ENCODE results near the gene ZNF605.
A peak's percentile ranks its signal among the peaks of the same experiment; 100 is the strongest.
"Not testable (repeated sequence)": the region's sequence is repeated elsewhere in the genome, so short reads cannot be mapped to it uniquely, and the experiment has no call there.

ZNF605 gene

GRCh38 chr12:132967736-132968135 lies 11.6 kb upstream of the ZNF605 start:
- no peak overlapping the region for H3K4me3 ChIP-seq (replicated peaks; ENCODE audit: low read depth, low read length)
- no peak for TF ChIP-seq CTCF (IDR thresholded peaks at IDR 0.05; ENCODE audit: insufficient read depth, low read length, poor library complexity, severe bottlenecking)
- H3K36me3 ChIP-seq (ENCODE audit: control insufficient read depth, insufficient read depth, low read length): no peaks in the 10 kb centered on the region
- DNase-seq (ENCODE audit: extremely low read depth, insufficient read length): no peak
- no peaks in the 10 kb centered on the region for H3K27me3 ChIP-seq (replicated peaks; ENCODE audit: control insufficient read depth, insufficient read depth, low read length)

GRCh38 chr12:132966676-132967415 lies 10.7 kb upstream of the ZNF605 start:
- DNase-seq (ENCODE audit: extremely low read depth, insufficient read length): no peak
- no peaks in the 10 kb centered on the region for H3K27me3 ChIP-seq (replicated peaks; ENCODE audit: control insufficient read depth, insufficient read depth, low read length)
- no peak overlapping the region for H3K4me3 ChIP-seq (replicated peaks; ENCODE audit: low read depth, low read length)
- no peak for TF ChIP-seq CTCF (IDR thresholded peaks at IDR 0.05; ENCODE audit: insufficient read depth, low read length, poor library complexity, severe bottlenecking)
- H3K36me3 ChIP-seq (ENCODE audit: control insufficient read depth, insufficient read depth, low read length): no peaks in the 10 kb centered on the region

DNA sequence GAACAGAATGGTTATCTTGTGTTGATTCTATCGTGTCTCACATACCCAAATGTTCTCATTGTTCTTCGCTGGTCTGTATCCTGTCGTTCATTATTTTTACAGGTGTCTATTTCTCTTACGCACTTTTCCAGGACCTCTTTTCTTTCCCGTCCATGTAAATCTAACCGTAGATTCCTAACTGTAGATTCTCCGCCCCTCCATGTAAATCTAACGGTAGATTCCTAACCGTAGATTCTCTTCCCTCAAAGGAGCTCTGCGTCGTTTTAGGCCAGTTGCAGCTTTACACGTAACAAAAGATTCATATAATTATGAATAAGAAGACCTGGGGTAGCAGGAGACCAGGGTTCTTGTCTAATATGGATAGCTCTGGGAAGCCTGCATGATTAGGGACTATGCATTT lies 9.7 kb upstream of the ZNF605 start:
- DNase-seq (ENCODE audit: extremely low read depth, insufficient read length): no peak
- no peak for TF ChIP-seq CTCF (IDR thresholded peaks at IDR 0.05; ENCODE audit: insufficient read depth, low read length, poor library complexity, severe bottlenecking)
- no peaks in the 10 kb centered on the region for H3K36me3 ChIP-seq (ENCODE audit: control insufficient read depth, insufficient read depth, low read length)

DNA sequence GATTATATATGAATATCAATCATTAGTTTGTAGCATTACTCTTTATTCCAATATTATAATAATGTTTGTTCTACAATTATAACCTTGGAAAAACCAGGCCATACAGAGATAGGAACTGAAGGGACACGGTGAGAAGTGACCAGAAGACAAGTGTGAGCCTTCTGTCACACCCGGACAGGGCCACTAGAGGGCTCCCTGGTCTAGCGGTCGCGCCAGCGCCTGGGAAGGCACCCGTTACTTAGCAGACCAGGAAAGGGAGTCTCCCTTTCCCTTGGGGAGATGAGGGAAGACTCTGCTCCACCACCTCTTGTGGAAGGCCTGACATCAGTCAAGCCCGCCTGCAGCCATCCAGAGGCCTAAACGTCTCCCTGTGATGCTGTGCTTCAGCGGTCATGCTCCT lies 7.8 kb upstream of the ZNF605 start:
- H3K36me3 ChIP-seq (ENCODE audit: control insufficient read depth, insufficient read depth, low read length); H3K4me3 ChIP-seq (replicated peaks; ENCODE audit: low read depth, low read length); DNase-seq (ENCODE audit: extremely low read depth, insufficient read length); H3K27me3 ChIP-seq (replicated peaks; ENCODE audit: control insufficient read depth, insufficient read depth, low read length): not testable (repeated sequence)

More for the DNA sequence above, 9.7 kb upstream of the ZNF605 start:
- Histone ChIP-seq H3K27me3 (replicated peaks; ENCODE audit: control insufficient read depth, insufficient read depth, low read length) (no peaks in the 10 kb centered on the region), H3K4me3 (replicated peaks; ENCODE audit: low read depth, low read length) (no peak overlapping the region)

- not testable (repeated sequence) for H3K36me3 ChIP-seq (ENCODE audit: control insufficient read depth, insufficient read depth, low read length); DNase-seq (ENCODE audit: extremely low read depth, insufficient read length); H3K27me3 ChIP-seq (replicated peaks; ENCODE audit: control insufficient read depth, insufficient read depth, low read length); H3K4me3 ChIP-seq (replicated peaks; ENCODE audit: low read depth, low read length)
Measured at GRCh38 chr12:132961790-132962189, 5.7 kb upstream of the ZNF605 start.

- peak; percentile 70 for DNase-seq (ENCODE audit: extremely low read depth, insufficient read length)
- Histone ChIP-seq H3K4me3 (replicated peaks; ENCODE audit: low read depth, low read length) (peak overlapping the region; percentile 71), H3K36me3 (ENCODE audit: control insufficient read depth, insufficient read depth, low read length) (no peaks in the 10 kb centered on the region), H3K27me3 (replicated peaks; ENCODE audit: control insufficient read depth, insufficient read depth, low read length) (no peaks in the 10 kb centered on the region)
- peak; percentile 26 for TF ChIP-seq CTCF (IDR thresholded peaks at IDR 0.05; ENCODE audit: insufficient read depth, low read length, poor library complexity, severe bottlenecking)
Measured at GRCh38 chr12:132955094-132956010, 754 bp downstream of the ZNF605 start.

Measured in GM06990 (cell line).